Ovary (tissue), 9 donors: Measurements from ENCODE around the gene GORASP1. TPM values are rescaled to one million over a fixed set of nuclear protein-coding genes. Genes with fewer than 3 reads are reported as not detected.

Experiments
- DNase-seq, 5 donors: peaks; one replicate each; pipeline ENCODE4 v3.0.0-alpha.2; 2019 to 2020
- H3K27ac ChIP-seq, 2 donors: fragments of 200-600 bp; one replicate each; pipeline versions ENCODE4 v1.5.1 to v1.8.0; 2019 to 2022
- H3K27me3 ChIP-seq: fragments of 200-600 bp; one replicate; pipeline ENCODE4 v1.8.0; 2022
- H3K36me3 ChIP-seq: fragments of 200-600 bp; sonication (generic); one replicate; pipeline ENCODE4 v1.5.1; 2019
- H3K4me1 ChIP-seq: one replicate; pipeline ENCODE4 v1.8.1; 2013; ENCODE audit warnings: mild to moderate bottlenecking, moderate library complexity; ENCODE audit not compliant: insufficient read depth
- H3K4me3 ChIP-seq: fragments of 200-600 bp; sonication (generic); one replicate; pipeline ENCODE4 v1.5.1; 2017
- H3K9me3 ChIP-seq, 2 donors: fragments of 200-600 bp in 1 of 2; sonication (generic) in 1 of 2; one replicate each; pipeline versions ENCODE4 v1.5.1 to v1.8.1; 2013 to 2019; ENCODE audit warnings: mild to moderate bottlenecking in 1 of 2, moderate library complexity in 1 of 2
- EP300 ChIP-seq: sonication (generic); formaldehyde crosslinking; IDR thresholded peaks from one replicate; pipeline ENCODE4 v1.6.1; 2017; ENCODE audit warnings: antibody characterized with exemption
- POLR2A ChIP-seq: fragments of 450-650 bp; IDR thresholded peaks from one replicate; pipeline ENCODE4 v1.6.1; 2017; ENCODE audit warnings: antibody characterized with exemption, mild to moderate bottlenecking, moderate library complexity
- WGBS, 3 donors: extraction: QIAGEN DNeasy Blood & Tissue Kit in 1 of 3; methylation state at CpG; one replicate each; pipeline versions ENCODE4 v1.1.5 to v1.1.7; 2013 to 2017; 5-methylcytosine and 5-hydroxymethylcytosine counted together
- intact Hi-C, 4 donors: fragments of 100-400 bp; cut with DNase I; formaldehyde crosslinking; loops; one replicate each; pipeline versions ENCODE4 v1.11.0 to v1.15.1; 2022 to 2023
- polyA plus RNA-seq, 2 donors: library from polyadenylated mRNA; stranded (reverse); fragments of 200-250 nt in 1 of 2; fragments of 350-450 nt in 1 of 2; fragmentation: Illumina TruSeq in 1 of 2; extraction: RNeasy Lipid Tissue Mini Kit (QIAGEN cat#74804) in 1 of 2; gene quantifications; one replicate each; pipeline ENCODE4 v1.2.3, GENCODE V29; 2013 to 2014
- total RNA-seq, 7 donors: library from RNA; depleted of rRNA in 2 of 7; stranded (reverse); fragments of >200 nt in 2 of 7; fragmentation: NEBNext Ultra II Directional in 3 of 7; extraction: Animal tissue kit (Norgen Biotek cat#: 25700) in 3 of 7; gene quantifications; one replicate each; pipeline versions ENCODE4 v1.1.0 to v1.2.4, GENCODE V29; 2016 to 2023
- TF ChIP-seq, protein P1 (sequence below), 3 donors: fragments of 450-650 bp in 2 of 3; fragments of 200-600 bp in 1 of 3; IDR thresholded peaks; one replicate each; pipeline versions ENCODE4 v1.5.1 to v1.8.0; 2016 to 2022; ENCODE audit warnings: antibody characterized with exemption in 3 of 3, mild to moderate bottlenecking in 1 of 3
- donor health status: DM: no; HTN: no; CAD: no; lungs with moderate emphysema.
- donor health status: DM: no; HTN: no; CAD: no.
- donor health status: Bipolar disorder and iron deficiency.
- donor health status: DM: yes; HTN: yes; CAD: no.
- donor health status: DM: no; HTN: no; CAD: no.
- donor health status: DM: yes; HTN: yes; CAD: no.

GORASP1 gene
- total and polyA plus RNA-seq, 9 donors = 31.4 to 54.5 (median 47.5) TPM

- 96 to 98% (median 96%) methylated on average over 4 of the region's 4 CpGs for WGBS, 3 donors
Measured at GRCh38 chr3:39082666-39083313, 24.6 kb downstream of the GORASP1 start.

DNA sequence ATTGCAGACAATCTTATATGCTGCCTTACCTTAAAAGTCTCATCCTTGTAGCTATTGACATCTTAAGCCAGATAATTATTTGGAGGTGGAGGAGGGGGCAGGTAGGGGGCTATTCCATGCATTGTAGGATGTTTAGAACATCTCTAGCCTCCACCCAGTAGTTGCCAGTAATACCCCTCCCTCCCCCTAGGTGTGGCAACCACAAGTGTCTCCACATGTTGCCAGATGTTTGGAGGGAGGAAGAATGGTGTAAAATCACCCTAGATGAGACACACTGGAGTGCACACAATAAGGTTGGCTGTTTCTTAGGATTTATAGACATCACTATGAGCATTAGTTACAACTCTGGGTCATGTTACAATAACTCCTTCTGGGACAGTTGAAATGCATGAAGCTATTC, 27.4 kb downstream of the GORASP1 start:
- Histone ChIP-seq H3K4me3 (no peak overlapping the region), H3K36me3 (no peaks in the 10 kb centered on the region), H3K27me3 (no peaks in the 10 kb centered on the region), H3K4me1 (no peaks in the 10 kb centered on the region), H3K27ac (no peak overlapping the region), H3K9me3 (no peaks in the 10 kb centered on the region)
- TF ChIP-seq POLR2A (no peak), EP300 (no peak)
- TF ChIP-seq, protein P1, sequence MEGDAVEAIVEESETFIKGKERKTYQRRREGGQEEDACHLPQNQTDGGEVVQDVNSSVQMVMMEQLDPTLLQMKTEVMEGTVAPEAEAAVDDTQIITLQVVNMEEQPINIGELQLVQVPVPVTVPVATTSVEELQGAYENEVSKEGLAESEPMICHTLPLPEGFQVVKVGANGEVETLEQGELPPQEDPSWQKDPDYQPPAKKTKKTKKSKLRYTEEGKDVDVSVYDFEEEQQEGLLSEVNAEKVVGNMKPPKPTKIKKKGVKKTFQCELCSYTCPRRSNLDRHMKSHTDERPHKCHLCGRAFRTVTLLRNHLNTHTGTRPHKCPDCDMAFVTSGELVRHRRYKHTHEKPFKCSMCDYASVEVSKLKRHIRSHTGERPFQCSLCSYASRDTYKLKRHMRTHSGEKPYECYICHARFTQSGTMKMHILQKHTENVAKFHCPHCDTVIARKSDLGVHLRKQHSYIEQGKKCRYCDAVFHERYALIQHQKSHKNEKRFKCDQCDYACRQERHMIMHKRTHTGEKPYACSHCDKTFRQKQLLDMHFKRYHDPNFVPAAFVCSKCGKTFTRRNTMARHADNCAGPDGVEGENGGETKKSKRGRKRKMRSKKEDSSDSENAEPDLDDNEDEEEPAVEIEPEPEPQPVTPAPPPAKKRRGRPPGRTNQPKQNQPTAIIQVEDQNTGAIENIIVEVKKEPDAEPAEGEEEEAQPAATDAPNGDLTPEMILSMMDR (IDR thresholded peaks at IDR 0.05) = no peak
- intact Hi-C loops = no loop called here
- DNase-seq = no peak

More at GRCh38 chr3:39082666-39083313, 24.6 kb downstream of the GORASP1 start:
- H3K4me3 ChIP-seq = no peak overlapping the region
- H3K36me3 ChIP-seq = no peaks in the 10 kb centered on the region
- intact Hi-C loops = no loop called here
- H3K4me1 ChIP-seq = peaks cover 2% of the 10 kb centered on the region
- H3K9me3 ChIP-seq = no peaks in the 10 kb centered on the region
- no peaks in the 10 kb centered on the region for H3K27me3 ChIP-seq
- TF ChIP-seq POLR2A (no peak), EP300 (no peak)
- TF ChIP-seq, protein P1 (IDR thresholded peaks at IDR 0.05) = no peak
- no peak for DNase-seq
- no peak overlapping the region for H3K27ac ChIP-seq

- H3K4me3 ChIP-seq = no peak overlapping the region
- H3K9me3 ChIP-seq = no peaks in the 10 kb centered on the region
- H3K27ac ChIP-seq = no peak overlapping the region
- no peak for DNase-seq
- no peaks in the 10 kb centered on the region for H3K27me3 ChIP-seq
- intact Hi-C loops = no loop called here
- H3K36me3 ChIP-seq = no peaks in the 10 kb centered on the region
- TF ChIP-seq POLR2A (no peak), EP300 (no peak)
- TF ChIP-seq, protein P1 (IDR thresholded peaks at IDR 0.05) = no peak
- no peaks in the 10 kb centered on the region for H3K4me1 ChIP-seq
Measured at GRCh38 chr3:39079530-39079929, 27.9 kb downstream of the GORASP1 start.

DNA sequence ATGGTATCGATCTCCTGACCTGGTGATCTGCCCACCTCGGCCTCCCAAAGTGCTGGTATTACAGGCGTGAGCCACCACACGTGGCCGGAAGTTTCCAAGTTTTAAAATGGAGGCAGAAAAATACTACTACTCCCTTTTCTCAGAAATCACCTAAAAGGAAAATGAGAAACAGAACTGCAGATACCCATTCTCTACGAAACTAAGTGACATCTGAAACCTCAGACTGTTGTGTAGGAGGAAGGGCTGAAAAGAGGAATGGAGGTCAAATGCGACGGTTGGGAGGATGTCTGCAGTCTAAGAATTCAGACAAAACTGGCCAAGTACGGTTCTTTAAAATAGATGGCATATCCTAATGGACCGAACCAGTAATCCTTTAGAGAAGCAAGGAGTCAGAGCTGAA, 31.5 kb downstream of the GORASP1 start:
- DNase-seq = no peak
- H3K27me3 ChIP-seq = no peaks in the 10 kb centered on the region
- H3K27ac ChIP-seq = no peak overlapping the region
- no peaks in the 10 kb centered on the region for H3K9me3 ChIP-seq
- H3K4me1 ChIP-seq = no peaks in the 10 kb centered on the region
- intact Hi-C loops = no loop called here
- no peaks in the 10 kb centered on the region for H3K36me3 ChIP-seq
- no peak for TF ChIP-seq POLR2A
- TF ChIP-seq, protein P1 (IDR thresholded peaks at IDR 0.05) = no peak
- no peak for TF ChIP-seq EP300
- no peak overlapping the region for H3K4me3 ChIP-seq
- WGBS, 3 donors = 93 to 96% (median 95%) methylated on average over 10 of the region's 10 CpGs
